ENCODE measurements around the gene GALM. TPM values are rescaled to one million over a fixed set of nuclear protein-coding genes. Genes with fewer than 3 reads are reported as not detected.

GALM gene
- total RNA-seq, 1 experiment from 2014 or later, result 22.7 TPM

- no peak overlapping the region for H3K4me3 ChIP-seq (ENCODE audit: low read length)
- no peaks in the 10 kb centered on the region for H3K27me3 ChIP-seq (ENCODE audit: low read length)
- no peak overlapping the region for H2AFZ ChIP-seq (ENCODE audit: low read length)
- DNase-seq (peak; percentile 15), ATAC-seq (no peak)
- ChIA-PET CTCF (interaction anchor here (0.5 to 0.6 kb wide), 2 partner anchors 37 to 66 kb away, joined by 3 to 6 read pairs; no protein-coding TSS in a partner anchor), POLR2A (ENCODE audit: unreplicated experiment) (interaction anchor here (0.6 kb wide), 1 partner anchor 79 kb away, joined by 6 read pairs; no protein-coding TSS in a partner anchor)
- no peaks in the 10 kb centered on the region for H3K79me2 ChIP-seq (ENCODE audit: low read length)
- H4K20me1 ChIP-seq (ENCODE audit: low read length), result no peaks in the 10 kb centered on the region
- no peak overlapping the region for H3K9ac ChIP-seq (ENCODE audit: low read length)
- no peak overlapping the region for H3K4me2 ChIP-seq (ENCODE audit: low read length)
- TF ChIP-seq CTCF (conservative IDR thresholded peaks at IDR 0.05; ENCODE audit: low read depth, low read length) (no peak), EZH2 (IDR thresholded peaks at IDR 0.05; ENCODE audit: low read length, unreplicated experiment) (no peak), EZH2phosphoT487 (IDR thresholded peaks at IDR 0.05; ENCODE audit: borderline replicate concordance, low read length) (no peak)
- no peak overlapping the region for H3K27ac ChIP-seq (ENCODE audit: low read length)
- intact Hi-C loops (cut with micrococcal nuclease), result no loop called here
- no peaks in the 10 kb centered on the region for H3K9me2 ChIP-seq (replicated peaks; ENCODE audit: low read length)
- no peaks in the 10 kb centered on the region for H3F3A ChIP-seq (ENCODE audit: low read length, unreplicated experiment)
- H3K36me3 ChIP-seq (ENCODE audit: low read depth, low read length), result no peaks in the 10 kb centered on the region
- no peaks in the 10 kb centered on the region for H3K9me3 ChIP-seq (ENCODE audit: low read length)
- no TSS peak for BruUV-seq (replicated peaks)
- no peaks in the 10 kb centered on the region for H3K4me1 ChIP-seq (ENCODE audit: insufficient read depth, low read length)
Measured at GRCh38 chr2:38619458-38620164, 46.3 kb upstream of the GALM start.

- H3K27ac ChIP-seq (ENCODE audit: low read length), result no peak overlapping the region
- H3K4me1 ChIP-seq (ENCODE audit: insufficient read depth, low read length), result no peaks in the 10 kb centered on the region
Measured at GRCh38 chr2:38620282-38620977, 45.5 kb upstream of the GALM start.

More at GRCh38 chr2:38620282-38620977, 45.5 kb upstream of the GALM start:
- ATAC-seq (no peak), DNase-seq (no peak)
- Histone ChIP-seq H3F3A (ENCODE audit: low read length, unreplicated experiment) (no peaks in the 10 kb centered on the region), H3K9ac (ENCODE audit: low read length) (no peak overlapping the region), H3K4me2 (ENCODE audit: low read length) (no peak overlapping the region), H3K36me3 (ENCODE audit: low read depth, low read length) (no peaks in the 10 kb centered on the region), H3K9me3 (ENCODE audit: low read length) (no peaks in the 10 kb centered on the region), H3K9me2 (replicated peaks; ENCODE audit: low read length) (no peaks in the 10 kb centered on the region), H3K4me3 (ENCODE audit: low read length) (no peak overlapping the region), H3K79me2 (ENCODE audit: low read length) (no peaks in the 10 kb centered on the region), H2AFZ (ENCODE audit: low read length) (no peak overlapping the region), H4K20me1 (ENCODE audit: low read length) (no peaks in the 10 kb centered on the region), H3K27me3 (ENCODE audit: low read length) (no peaks in the 10 kb centered on the region)
- intact Hi-C loops (cut with micrococcal nuclease), result no loop called here
- ChIA-PET CTCF (no interaction called here), POLR2A (ENCODE audit: unreplicated experiment) (no interaction called here)
- BruUV-seq (replicated peaks), result no TSS peak
- TF ChIP-seq EZH2 (IDR thresholded peaks at IDR 0.05; ENCODE audit: low read length, unreplicated experiment) (no peak), CTCF (conservative IDR thresholded peaks at IDR 0.05; ENCODE audit: low read depth, low read length) (no peak), EZH2phosphoT487 (IDR thresholded peaks at IDR 0.05; ENCODE audit: borderline replicate concordance, low read length) (no peak)

Measured in PC-3 (cell line).